HG03039 (cell line): ENCODE measurements around the gene MICB.
"Not testable (repeated sequence)": the region's sequence is repeated elsewhere in the genome, so short reads cannot be mapped to it uniquely, and the experiment has no call there.

Experiments used
- ATAC-seq: cut with Tn5 transposase; IDR thresholded peaks from one replicate; pipeline ENCODE4 v1.9.1; 2021; ENCODE audit warnings: mild to moderate bottlenecking, moderate library complexity; ENCODE audit not compliant: unreplicated experiment

Gene MICB

DNA sequence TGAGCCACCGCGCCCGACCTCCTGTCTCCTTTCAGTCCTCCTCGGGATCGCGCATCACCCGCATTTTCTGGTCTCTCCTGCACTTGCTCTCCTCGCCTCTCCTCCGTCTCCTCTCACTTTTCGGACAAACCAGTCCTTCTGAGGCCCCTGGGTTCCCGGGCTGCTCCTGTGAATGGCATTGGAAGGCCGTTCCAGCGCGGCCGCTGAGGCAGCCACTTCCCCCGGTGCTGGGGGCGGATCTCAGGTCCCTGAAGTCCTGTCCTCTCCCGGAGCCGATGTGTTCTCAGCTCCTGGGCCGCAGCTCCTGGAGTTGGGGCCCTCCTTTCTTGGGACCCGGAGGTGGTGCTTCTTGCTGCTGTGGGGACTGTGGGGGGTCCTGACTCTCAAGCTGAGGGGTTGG lies 803 bp downstream of the MICB start:
- no peak for ATAC-seq

DNA sequence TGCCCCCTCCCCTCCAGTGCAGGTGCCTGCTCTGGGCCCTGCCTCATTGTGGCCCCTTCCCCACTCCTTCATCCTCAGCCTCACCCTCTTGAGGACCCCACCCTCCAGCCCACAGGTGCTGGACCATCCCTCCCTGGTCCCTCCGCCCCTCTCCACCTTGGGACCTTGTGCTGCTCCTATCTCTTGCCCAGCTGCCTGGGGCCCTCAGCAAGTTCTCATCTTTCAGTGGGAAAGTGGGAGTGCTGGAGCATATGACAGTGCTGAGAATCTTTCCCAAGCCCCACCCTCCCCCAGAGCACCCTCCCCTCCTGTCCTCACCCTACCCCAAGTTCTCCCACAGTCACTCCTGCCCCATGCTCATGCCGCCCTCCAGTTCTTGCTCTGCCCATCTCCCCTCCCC lies 1.7 kb downstream of the MICB start:
- ATAC-seq: not testable (repeated sequence)

DNA sequence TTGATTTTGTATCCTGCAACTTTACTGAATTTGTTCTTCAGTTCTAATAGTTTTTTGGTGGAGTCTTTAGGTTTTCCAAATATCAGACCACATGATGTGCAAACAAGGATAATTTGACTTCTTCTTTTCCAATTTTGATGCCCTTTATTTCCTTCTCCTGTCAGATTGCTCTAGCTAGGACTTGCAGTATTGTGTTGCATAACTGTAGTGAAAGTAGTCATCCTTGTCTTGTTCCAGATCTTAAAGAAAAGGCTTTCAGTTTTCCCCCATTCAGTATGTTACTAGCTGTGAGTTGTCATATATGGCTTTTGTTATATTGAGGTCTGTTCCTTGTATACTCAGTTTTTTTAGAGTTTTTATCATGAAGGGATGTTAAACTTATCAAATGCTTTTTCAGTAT lies 4.6 kb downstream of the MICB start:
- no peak for ATAC-seq

DNA sequence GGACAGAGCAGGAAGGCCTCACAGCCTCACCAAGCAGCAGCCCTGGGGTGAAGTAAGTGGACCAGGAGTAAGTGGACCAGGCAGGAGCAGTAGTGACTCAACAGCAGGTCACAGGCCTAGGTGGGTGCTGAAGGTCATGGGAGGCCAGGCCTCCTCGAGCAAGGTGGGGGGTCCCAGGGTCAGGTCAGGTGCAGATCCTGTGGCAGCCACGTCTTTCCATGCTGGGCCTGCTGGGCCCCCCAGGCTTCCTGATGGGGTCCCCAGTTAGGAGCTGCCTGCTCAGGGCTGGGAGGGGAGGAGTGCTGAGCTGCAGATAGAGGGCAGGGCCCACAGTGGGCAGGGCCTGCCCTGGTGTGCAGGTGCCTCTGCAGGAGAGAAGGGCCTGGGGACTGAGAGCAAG lies 11.1 kb downstream of the MICB start:
- not testable (repeated sequence) for ATAC-seq

DNA sequence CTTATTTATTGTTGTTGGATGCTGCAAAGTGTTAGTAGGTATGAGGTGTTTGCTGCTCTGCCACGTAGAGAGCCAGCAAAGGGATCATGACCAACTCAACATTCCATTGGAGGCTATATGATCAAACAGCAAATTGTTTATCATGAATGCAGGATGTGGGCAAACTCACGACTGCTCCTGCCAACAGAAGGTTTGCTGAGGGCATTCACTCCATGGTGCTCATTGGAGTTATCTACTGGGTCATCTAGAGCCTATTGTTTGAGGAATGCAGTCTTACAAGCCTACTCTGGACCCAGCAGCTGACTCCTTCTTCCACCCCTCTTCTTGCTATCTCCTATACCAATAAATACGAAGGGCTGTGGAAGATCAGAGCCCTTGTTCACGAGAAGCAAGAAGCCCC lies 12.1 kb downstream of the MICB start:
- no peak for ATAC-seq

DNA sequence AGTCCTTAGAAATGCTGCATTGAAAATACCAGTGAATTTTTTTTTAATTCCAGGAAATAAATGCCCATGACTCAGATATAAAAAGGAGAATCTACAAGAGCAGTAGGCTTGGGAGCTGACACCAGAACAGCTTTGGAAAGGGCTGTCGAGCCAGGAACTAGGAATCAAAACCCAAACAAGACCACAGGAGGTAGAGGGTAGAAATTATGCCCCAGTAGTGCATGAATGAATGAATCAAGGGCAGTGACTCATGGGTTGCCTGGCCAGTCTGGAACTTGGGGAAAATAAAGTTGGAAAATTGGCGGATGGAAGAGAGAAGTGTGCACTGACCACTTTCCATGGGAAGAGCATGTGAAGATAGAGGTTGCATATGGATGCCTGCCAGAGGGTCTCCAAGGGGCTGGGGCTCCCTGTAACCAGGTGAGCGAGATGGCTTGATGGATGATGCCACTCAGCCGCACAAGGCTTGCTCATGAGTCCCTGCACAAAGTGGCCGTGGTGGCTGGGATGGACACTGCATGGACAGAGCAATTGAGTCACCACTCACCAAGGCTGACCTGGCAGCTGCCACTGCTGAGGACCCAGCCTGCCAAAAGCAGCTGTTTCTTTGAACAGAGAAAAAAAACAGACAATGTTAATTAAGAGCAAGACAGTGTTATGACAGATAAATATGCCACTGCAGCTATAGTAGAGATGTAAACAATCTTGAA lies 15.7 kb downstream of the MICB start:
- no peak for ATAC-seq

DNA sequence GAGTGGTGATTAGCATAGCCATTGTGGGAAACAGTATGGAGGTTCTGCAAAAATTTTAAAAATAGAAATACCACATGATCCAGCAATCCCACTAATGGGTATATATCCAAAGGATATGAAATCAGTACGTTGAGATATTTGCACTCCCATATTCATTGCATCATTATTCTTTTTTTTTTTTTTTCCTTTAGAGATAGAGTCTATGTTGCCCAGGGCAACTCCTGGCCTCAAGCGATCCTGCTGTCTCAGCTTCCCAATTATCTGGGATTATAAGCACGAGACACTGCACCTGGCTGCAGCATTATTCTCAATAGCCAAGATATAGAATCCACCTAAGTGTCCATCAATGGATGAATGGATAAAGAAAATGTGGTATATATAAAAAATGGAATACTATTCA lies 23.9 kb downstream of the MICB start:
- no peak for ATAC-seq

DNA sequence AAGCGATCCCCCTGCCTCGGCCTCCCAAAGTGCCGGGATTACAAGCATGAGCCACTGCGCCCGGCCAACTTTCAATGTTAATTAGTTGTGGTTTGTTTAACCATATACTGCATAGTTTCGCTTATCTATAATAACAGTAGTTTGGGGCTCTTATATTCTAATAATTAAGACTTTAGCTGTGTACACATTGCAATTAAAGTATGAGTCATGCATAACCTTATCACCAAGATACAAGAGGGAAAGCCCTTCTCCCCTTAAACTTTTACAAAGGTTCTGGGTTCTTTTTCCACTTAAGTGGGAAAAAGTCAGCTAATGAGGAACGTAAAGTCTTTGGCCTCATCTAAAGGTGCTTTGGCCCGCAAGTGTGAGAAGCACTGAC lies 27.6 kb downstream of the MICB start:
- ATAC-seq: no peak

DNA sequence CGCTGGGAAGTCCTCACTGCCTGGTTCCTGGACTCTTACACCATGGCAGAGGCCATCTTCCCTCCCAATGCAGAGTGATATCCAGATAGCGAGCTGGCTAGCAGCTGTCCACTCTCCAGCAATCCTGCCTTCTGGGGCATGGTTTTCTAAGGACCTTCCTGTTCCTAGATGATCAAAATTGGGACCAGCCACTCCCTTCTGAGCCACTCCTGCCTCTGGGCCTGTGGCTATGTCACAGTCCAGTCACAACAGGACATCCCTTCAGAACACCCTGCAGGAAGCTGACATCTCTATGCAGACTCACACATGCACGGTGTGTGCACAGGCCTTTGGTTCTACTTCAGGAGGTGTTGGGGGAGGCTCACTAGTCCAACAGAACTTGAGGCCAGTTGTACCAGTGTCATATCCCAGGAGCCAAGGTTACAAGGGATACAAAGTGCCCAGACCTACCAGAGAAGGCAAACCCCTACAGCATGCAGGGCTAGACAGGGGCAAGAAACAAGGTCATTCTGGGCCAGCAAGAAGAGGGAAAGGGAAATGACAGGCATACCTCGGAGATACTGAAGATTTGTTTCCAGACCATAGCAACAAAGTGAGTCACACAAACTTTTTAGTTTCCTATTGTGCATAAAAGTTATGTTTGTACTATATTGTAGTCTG lies 28.1 kb downstream of the MICB start:
- ATAC-seq: no peak

DNA sequence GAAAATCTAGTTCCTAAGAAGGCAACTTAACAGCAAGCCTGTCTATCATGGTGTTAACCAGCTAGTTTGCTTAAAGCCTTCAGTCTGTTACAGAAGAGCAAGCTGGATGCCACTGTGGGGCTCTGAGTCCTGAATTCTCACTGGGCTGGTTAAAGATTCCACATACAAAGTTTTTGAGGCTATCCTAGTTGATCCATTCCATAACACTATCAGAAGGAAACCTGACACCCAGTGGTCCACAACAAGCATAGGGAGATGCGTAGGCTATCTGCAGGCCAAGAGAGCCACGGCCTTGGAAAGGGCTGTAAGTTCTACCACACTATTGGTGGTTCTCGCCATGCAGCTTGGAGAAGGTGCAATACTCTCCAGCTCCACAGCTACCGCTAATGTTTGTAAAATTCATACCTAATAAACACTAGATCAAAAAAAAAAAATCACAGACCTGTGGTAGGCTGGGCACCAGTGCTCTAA lies 30.4 kb downstream of the MICB start:
- no peak for ATAC-seq

DNA sequence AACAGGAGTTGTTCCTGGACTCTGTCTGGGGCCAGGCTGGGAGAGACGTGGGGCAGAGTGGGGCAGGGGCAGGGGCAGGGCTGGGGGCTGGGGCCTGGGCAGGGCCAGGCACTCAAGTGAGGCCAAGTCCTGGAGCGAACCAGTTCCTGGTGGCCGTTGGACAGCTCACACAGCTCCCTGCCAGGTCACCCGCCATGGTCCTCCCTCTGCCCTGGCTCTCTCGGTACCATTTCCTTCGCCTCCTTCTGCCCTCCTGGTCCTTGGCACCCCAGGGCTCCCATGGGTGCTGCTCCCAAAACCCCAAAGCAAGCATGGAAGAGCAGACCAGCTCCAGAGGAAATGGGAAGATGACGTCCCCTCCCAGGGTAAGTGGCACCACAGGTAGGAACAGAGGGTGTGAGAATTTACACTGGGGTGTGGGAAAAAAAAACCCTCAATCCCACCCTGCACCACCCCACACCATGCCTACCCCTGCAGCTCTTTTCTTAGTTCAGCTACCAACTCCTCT lies 30.9 kb downstream of the MICB start, which contains the start of gene MCCD1:
TSS of gene MCCD1 (plus strand) at position 142 of the 508 bp plus-strand sequence. CDS start at position 195, 53 bp downstream.
- no peak for ATAC-seq

DNA sequence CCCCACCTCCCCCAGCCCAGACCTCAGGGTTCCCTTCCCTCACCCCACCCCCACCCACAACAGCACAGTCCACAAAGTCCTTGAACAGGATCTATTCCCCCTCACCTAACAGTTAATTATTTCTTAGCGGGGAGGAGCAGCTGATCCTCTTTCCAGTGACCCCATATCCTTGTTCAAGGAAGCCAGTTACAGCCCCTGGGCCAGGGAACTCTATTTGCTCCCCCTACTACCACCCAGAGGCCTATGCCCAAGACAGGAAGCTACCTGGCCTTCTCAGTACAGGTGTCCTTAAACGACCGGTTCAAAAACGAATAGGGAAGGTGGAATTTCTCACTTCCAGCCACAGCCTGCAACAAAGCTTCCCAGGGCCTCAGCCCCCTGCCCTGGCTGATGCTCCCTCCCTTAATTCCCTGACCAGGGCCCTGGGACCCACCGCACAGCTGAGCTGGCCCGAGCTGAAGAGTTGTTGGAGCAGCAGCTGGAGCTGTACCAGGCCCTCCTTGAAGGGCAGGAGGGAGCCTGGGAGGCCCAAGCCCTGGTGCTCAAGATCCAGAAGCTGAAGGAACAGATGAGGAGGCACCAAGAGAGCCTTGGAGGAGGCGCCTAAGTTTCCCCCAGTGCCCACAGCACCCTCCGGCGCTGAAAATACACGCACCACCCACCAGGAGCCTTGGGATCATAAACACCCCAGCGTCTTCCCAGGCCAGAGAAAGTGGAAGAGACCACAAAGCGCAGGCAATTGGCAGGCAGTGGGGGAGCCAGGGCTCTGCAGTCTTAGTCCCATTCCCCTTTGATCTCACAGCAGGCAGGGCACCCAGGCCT lies 31.6 kb downstream of the MICB start:
- ATAC-seq: no peak

DNA sequence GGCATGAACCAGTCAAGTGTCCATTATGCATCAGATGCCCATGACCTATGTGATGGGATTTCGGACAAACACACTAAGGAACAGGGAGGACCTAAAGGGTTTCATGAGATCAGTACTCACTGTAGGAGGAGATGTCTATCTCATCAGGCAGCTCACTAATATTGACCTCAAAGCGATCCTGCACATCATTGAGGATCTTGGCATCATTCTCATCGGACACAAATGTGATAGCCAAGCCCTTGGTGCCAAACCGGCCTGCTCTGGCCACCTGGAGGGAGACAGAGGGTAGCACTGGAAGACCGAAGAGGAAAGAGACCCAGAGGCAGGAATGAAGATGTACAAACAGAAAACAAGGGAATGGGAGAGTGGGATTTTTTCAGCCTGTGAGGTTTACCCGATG lies 32.7 kb downstream of the MICB start:
- no peak for ATAC-seq

DNA sequence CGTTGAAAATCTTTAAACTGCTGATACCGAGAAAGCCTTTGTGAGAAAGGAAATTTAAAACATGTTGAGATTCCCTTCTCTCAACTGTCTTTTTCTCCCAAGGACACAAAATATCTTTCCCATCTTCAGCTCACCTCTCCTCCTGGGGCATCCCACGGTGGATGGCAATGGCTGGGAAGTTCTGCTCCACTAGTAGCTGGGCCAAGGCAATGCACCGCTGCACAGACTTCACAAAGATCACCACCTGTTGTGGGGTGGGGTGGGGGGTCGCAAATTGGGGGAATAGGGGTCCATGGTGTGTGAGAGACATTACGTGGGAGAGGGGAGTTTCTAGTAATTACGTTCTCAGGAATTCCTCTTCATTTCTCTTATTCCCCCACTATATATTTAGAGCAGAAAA lies 33.2 kb downstream of the MICB start:
- ATAC-seq: no peak

DNA sequence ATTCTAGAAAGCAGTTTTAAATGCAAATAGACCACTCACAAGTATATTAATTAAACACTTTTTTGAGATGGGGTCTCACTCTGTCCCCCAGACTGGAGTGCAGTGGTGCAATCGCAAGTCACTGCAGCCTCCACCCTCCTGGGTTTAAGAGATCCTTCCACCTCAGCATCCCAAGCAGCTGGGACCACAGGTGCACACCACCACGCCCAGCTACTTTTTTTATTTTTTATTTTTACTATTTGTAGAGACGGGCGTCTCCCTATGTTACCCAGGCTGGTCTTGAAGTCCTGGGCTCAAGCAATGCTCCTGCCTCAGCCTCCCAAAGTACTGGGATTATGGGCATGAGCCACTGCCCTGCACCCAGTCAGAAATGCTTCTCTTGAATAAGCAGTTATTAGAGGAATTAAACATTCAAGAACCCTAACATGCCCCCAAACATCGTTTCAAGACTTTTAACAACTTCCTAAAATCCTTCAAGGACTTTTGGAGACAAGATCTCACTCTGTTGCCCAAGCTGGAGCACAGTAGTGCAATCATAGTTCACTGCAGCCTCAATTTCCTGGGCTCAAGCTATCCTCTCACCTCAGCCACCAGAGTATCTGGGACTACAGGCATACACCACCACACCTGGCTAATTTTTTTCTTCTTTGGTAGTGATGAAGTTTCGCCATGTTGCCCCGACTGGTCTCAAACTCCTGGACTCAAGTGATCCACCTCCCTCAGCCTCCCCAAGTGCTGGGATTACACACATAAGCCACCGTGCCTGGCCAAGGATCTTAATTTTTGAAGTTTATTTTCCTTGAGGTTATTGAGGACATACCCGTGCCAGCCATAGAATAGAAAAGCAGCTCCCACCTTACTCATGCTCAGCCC lies 34.1 kb downstream of the MICB start:
- ATAC-seq: no peak

DNA sequence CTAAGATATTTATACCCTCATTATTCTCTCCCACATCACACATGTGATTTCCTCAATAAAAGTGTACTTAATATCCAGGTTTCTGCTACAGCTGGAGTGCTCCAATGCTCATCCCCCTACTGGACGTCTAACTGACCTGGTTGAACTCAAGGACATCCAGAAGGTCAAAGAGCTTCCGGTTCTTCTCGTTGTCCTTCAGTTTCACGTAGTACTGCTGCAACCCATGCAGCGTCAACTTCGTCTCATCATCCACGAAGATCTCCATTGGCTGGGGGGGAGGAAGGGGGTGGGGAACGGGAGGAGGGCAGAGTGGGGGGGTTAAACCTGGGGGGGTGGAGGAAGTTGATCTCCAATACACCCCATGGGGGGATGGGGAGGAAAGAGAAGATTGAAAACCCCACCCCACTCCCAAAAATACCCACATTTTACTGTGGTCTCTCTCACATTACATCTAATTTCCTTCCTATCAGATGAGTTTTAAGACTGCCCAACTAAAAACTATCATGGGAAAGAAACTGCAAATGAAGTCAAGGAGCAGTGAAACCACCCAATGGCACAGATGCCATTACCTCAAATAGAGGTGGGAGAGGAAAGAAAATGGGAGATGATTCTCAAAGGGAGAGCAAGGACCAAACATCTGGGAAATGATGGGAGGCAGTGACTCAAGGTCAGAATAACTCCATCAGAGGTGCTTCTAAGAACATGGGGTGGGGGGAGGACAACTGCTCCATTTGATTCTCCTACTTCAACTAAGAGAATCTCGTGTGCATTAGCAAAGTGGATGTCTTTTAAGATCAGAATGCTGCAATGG lies 34.9 kb downstream of the MICB start:
- no peak for ATAC-seq

DNA sequence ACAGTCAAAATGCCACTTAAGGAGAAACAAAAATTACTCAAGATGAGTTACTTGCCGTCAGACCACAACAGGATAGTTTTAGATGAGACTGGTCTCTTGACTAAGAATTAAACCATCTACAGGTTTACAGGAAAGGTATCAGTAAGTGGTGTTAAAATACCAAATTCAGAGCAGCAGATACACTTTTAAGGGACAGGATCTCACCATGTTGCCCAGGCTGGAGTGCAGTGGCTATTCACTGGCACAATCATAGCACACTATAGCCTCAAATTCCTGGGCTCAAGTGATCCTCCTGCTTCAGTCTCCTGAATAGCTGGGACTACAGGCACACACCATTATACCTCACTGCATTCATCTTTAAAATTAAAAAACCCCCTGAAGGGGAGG lies 35.5 kb downstream of the MICB start:
- no peak for ATAC-seq

DNA sequence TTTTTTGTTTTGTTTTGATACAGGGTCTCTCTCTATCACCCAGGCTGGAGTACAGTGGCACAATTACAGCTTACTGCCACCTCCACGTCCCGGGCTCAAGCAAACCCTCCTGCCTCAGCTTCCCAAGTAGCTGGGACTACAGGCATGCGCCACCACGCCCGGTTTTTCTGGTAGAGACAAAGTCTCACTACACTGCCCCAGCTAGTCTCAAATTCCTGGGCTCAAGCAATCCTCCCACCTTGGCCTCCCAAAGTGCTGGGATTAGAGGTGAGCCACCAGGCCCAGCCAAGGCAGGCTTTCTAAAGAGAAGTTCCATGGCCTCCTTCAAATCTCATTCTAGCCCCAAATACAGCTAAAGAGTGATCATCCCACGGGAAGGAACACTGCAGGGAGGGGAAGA lies 36.1 kb downstream of the MICB start:
- ATAC-seq: no peak

DNA sequence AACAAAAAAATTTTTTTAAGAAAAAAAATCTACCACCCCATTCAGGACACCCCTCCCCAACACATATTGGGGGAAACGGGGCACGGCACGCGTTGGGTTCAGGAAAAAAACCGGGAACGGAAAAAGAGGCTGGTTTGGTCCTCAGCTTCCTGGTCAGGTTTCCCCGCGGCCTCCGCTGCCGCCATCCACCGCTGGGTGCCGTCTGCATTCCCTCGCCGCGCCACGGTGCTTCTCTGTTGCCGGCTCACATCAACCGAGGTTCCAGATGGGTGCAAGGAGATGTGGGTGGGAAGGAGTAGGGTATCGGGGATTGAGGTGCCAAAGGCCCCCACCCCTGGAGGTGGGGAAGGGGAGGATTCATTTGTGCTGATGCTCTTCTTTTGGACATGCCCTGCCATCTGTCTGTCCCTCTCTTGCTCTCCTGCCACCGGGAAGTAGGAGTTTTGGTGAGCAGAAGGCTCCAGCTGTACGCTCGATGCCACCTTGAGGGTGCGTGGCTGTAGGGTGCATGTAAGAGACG lies 36.6 kb downstream of the MICB start:
- no peak for ATAC-seq
